HepG2 (cell line): ENCODE measurements around the gene AEBP1. TPM values are rescaled to one million over a fixed set of nuclear protein-coding genes. Genes with fewer than 3 reads are reported as not detected.
A peak's percentile ranks its signal among the peaks of the same experiment; 100 is the strongest.

Experiments used
- ADNP ChIP-seq: sonication (generic); formaldehyde crosslinking; IDR thresholded peaks from 2 replicates; pipeline ENCODE4 v1.4.0; 2020; ENCODE audit warnings: missing genetic modification reagents
- AGO2 ChIP-seq: fragments of 200-400 bp; formaldehyde crosslinking; optimal IDR thresholded peaks from 2 replicates; pipeline ENCODE3; 2017; ENCODE audit warnings: mild to moderate bottlenecking, low read depth, low read length, moderate library complexity
- AKAP8 ChIP-seq: sonication (generic); formaldehyde crosslinking; IDR thresholded peaks from 2 replicates; pipeline ENCODE4 v1.5.1; 2020; ENCODE audit warnings: mild to moderate bottlenecking, missing genetic modification reagents
- ATAD3A ChIP-seq: sonication (generic); formaldehyde crosslinking; IDR thresholded peaks from 2 replicates; pipeline ENCODE4 v1.4.0; 2020; ENCODE audit warnings: missing genetic modification reagents
- GABPA ChIP-seq, 2 experiments: IDR thresholded peaks; 2 replicates each; pipeline ENCODE4 v1.6.1; 2011 to 2016; ENCODE audit warnings: low read depth in 2 of 2, low read length in 1 of 2, missing biosample characterization in 1 of 2, missing genetic modification characterization in 1 of 2
- JUND ChIP-seq: sonication (generic); formaldehyde crosslinking; IDR thresholded peaks from 2 replicates; pipeline ENCODE4 v1.8.0; 2022; ENCODE audit warnings: mild to moderate bottlenecking, missing genetic modification reagents
- NAIF1 ChIP-seq: sonication (generic); formaldehyde crosslinking; IDR thresholded peaks from 2 replicates; pipeline ENCODE4 v1.5.0; 2020; ENCODE audit warnings: mild to moderate bottlenecking, missing genetic modification reagents, borderline replicate concordance
- NCOA5 ChIP-seq: sonication (generic); formaldehyde crosslinking; IDR thresholded peaks from 2 replicates; pipeline ENCODE4 v1.4.0; 2020; ENCODE audit warnings: missing genetic modification reagents
- NCOR1 ChIP-seq: fragments of 200-600 bp; sonication (generic); IDR thresholded peaks from 2 replicates; pipeline ENCODE4 v1.7.0; 2017; ENCODE audit warnings: antibody characterized with exemption, low read length, borderline replicate concordance
- PCBP2 ChIP-seq: fragments of 200-400 bp; formaldehyde crosslinking; optimal IDR thresholded peaks from 2 replicates; pipeline ENCODE3; 2018; ENCODE audit warnings: low read length, low read depth; ENCODE audit not compliant: poor library complexity, severe bottlenecking
- POLR2AphosphoS2 ChIP-seq: IDR thresholded peaks from 2 replicates; pipeline ENCODE4 v1.6.1; 2011; ENCODE audit warnings: low read depth, low read length, improper control_type of control experiment
- RFXANK ChIP-seq: IDR thresholded peaks from 2 replicates; pipeline ENCODE4 v1.6.1; 2016
- SMAD3 ChIP-seq: sonication (generic); formaldehyde crosslinking; IDR thresholded peaks from 2 replicates; pipeline ENCODE4 v1.4.0; 2020; ENCODE audit warnings: missing genetic modification reagents
- TCF7L2 ChIP-seq: IDR thresholded peaks from 2 replicates; pipeline ENCODE4 v1.6.1; 2011; ENCODE audit warnings: mild to moderate bottlenecking, low read depth, low read length, moderate library complexity
- ZBTB3 ChIP-seq: sonication (generic); formaldehyde crosslinking; IDR thresholded peaks from 2 replicates; pipeline ENCODE4 v1.4.0; 2020; ENCODE audit warnings: low read depth, mild to moderate bottlenecking, moderate library complexity, missing genetic modification reagents, borderline replicate concordance
- ZBTB38 ChIP-seq: sonication (generic); formaldehyde crosslinking; IDR thresholded peaks from 2 replicates; pipeline ENCODE4 v1.5.1; 2020; ENCODE audit warnings: mild to moderate bottlenecking, missing genetic modification reagents
- ZFX ChIP-seq: sonication (generic); formaldehyde crosslinking; IDR thresholded peaks from 2 replicates; pipeline ENCODE4 v1.4.0; 2020; ENCODE audit warnings: mild to moderate bottlenecking, low read depth, missing genetic modification reagents, moderate library complexity
- ZNF24 ChIP-seq: fragments of 450-650 bp; IDR thresholded peaks from 2 replicates; pipeline ENCODE4 v1.6.1; 2017; ENCODE audit warnings: antibody characterized with exemption, mild to moderate bottlenecking
- ZNF460 ChIP-seq: sonication (generic); formaldehyde crosslinking; IDR thresholded peaks from 2 replicates; pipeline ENCODE4 v1.5.1; 2020; ENCODE audit warnings: missing genetic modification reagents, mild to moderate bottlenecking, borderline replicate concordance
- ZNF549 ChIP-seq: sonication (generic); formaldehyde crosslinking; IDR thresholded peaks from 2 replicates; pipeline ENCODE4 v1.5.0; 2020; ENCODE audit warnings: missing genetic modification reagents
- ZNF619 ChIP-seq: sonication (generic); formaldehyde crosslinking; IDR thresholded peaks from 2 replicates; pipeline ENCODE4 v1.4.0; 2020; ENCODE audit warnings: mild to moderate bottlenecking, missing genetic modification reagents
- ZNF883 ChIP-seq: sonication (generic); formaldehyde crosslinking; IDR thresholded peaks from 2 replicates; pipeline ENCODE4 v1.5.1; 2020; ENCODE audit warnings: mild to moderate bottlenecking, missing genetic modification reagents; ENCODE audit errors: not compliant biosample characterization
- ZSCAN12 ChIP-seq: sonication (generic); formaldehyde crosslinking; IDR thresholded peaks from 2 replicates; pipeline ENCODE4 v1.9.0; 2021; ENCODE audit warnings: mild to moderate bottlenecking, missing genetic modification reagents
- polyA plus RNA-seq, 8 experiments: library from polyadenylated mRNA; depleted of rRNA in 3 of 8; stranded (reverse) in 7 of 8; unstranded in 1 of 8; fragments of >200 nt; fragmentation: Illumina TruSeq in 4 of 8; extraction: Trizol in 4 of 8; gene quantifications; 2 replicates each; pipeline versions ENCODE4 v1.2.1 to v1.2.3, GENCODE V29; 2011 to 2016; ENCODE audit warnings: low read depth in 4 of 8, missing spikeins in 1 of 8, mixed read lengths in 1 of 8; ENCODE audit not compliant: insufficient read depth in 1 of 8
- total RNA-seq, 5 experiments: library from RNA; depleted of rRNA; stranded (reverse); fragments of >200 nt; fragmentation: Illumina TruSeq; extraction: Trizol; gene quantifications; 2 replicates each; pipeline ENCODE4 v1.2.3, GENCODE V29; 2016; ENCODE audit warnings: low read depth in 1 of 5
- TF ChIP-seq, protein P1 (sequence below): IDR thresholded peaks from 2 replicates; pipeline ENCODE4 v1.6.1; 2016; ENCODE audit warnings: control low read depth
- TF ChIP-seq, protein P2 (sequence below): sonication (generic); formaldehyde crosslinking; IDR thresholded peaks from 2 replicates; pipeline ENCODE4 v1.4.0; 2020; ENCODE audit warnings: missing genetic modification reagents
- TF ChIP-seq, protein P3 (sequence below): sonication (generic); formaldehyde crosslinking; IDR thresholded peaks from 2 replicates; pipeline ENCODE4 v1.8.0; 2022; ENCODE audit warnings: missing genetic modification reagents, mild to moderate bottlenecking, borderline replicate concordance
- TF ChIP-seq, protein P4 (sequence below): IDR thresholded peaks from 2 replicates; pipeline ENCODE4 v1.6.1; 2018; ENCODE audit warnings: missing genetic modification reagents

The AEBP1 gene
- total and polyA plus RNA-seq, 2 of the 13 experiments (the other 11 are each of a cell fraction or from before 2014, with no cell fraction given) = 0.22 to 0.55 TPM

DNA sequence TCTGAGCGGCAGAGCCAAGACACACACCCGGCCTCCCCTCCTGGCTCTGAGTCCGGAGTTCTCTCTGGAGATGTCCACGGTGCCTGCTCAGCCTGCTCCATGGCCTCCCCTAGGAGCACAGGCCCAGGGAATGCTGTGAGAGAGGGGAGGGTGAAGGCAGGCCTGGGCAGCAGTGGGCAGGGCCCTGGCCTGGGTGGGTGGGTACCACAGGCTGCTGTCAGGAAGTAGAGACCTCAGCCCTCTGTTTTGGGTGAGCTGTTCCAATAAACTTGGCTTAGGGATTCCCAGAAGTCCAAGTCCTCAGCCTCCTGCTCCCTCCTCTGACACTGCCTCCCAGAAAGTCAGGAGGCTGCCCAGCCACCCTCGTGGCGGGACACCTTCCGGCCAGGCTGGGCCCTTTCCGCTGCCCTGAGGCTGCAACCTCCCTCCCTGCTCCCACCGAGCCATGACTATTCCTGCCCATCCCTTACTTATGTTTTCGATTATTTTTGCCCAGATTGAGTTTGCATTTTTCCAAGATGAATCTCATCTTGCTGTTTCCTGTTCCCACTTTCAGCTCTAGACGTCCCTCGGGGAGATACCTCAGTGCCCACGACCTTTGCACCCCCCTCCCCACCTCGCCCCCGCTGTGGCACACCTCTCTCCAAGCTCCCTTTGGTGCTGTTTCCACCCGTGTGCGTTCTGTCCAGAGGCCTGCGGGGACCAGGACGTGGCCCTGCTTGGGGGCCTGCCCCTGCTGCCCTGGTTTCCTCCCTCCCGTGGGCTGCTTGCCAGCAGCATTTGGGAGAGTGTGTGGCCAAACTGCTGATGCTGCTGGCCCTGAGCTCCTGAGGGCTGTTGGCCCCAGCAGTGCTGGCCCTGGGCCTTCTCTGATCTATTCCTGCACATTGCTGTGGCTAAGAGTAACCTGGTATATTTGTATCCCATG lies 16.0 kb upstream of the AEBP1 start (continued):
- TF ChIP-seq GABPA (IDR thresholded peaks at IDR 0.05; ENCODE audit: low read depth, low read length) (no peak), GABPA (CRISPR knock-in tag; IDR thresholded peaks at IDR 0.05; ENCODE audit: low read depth) (peak; percentile 19; the same call in 1 of the 2 replicates), ZNF460 (no peak), ZNF24 (no peak), POLR2AphosphoS2 (no peak), NCOA5 (CRISPR knock-in tag) (no peak), ZFX (CRISPR knock-in tag) (peak; percentile 80), ZNF549 (CRISPR knock-in tag) (no peak), SMAD3 (CRISPR knock-in tag) (no peak), ADNP (CRISPR knock-in tag) (no peak), PCBP2 (no peak), ZNF883 (no peak), NCOR1 (no peak), ATAD3A (CRISPR knock-in tag) (no peak), ZBTB38 (CRISPR knock-in tag) (no peak), ZSCAN12 (CRISPR knock-in tag) (no peak), AKAP8 (0 out of 2 replicates have a peak, but pooled peaks have one; percentile 33), NAIF1 (CRISPR knock-in tag) (no peak), JUND (CRISPR knock-in tag) (no peak), ZNF619 (no peak), RFXANK (no peak), ZBTB3 (CRISPR knock-in tag) (no peak), AGO2 (no peak), TCF7L2 (no peak)
- TF ChIP-seq, protein P1, sequence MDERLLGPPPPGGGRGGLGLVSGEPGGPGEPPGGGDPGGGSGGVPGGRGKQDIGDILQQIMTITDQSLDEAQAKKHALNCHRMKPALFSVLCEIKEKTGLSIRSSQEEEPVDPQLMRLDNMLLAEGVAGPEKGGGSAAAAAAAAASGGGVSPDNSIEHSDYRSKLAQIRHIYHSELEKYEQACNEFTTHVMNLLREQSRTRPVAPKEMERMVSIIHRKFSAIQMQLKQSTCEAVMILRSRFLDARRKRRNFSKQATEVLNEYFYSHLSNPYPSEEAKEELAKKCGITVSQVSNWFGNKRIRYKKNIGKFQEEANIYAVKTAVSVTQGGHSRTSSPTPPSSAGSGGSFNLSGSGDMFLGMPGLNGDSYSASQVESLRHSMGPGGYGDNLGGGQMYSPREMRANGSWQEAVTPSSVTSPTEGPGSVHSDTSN (CRISPR knock-in tag) = no peak
- TF ChIP-seq, protein P2, sequence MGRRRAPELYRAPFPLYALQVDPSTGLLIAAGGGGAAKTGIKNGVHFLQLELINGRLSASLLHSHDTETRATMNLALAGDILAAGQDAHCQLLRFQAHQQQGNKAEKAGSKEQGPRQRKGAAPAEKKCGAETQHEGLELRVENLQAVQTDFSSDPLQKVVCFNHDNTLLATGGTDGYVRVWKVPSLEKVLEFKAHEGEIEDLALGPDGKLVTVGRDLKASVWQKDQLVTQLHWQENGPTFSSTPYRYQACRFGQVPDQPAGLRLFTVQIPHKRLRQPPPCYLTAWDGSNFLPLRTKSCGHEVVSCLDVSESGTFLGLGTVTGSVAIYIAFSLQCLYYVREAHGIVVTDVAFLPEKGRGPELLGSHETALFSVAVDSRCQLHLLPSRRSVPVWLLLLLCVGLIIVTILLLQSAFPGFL = no peak
- TF ChIP-seq, protein P3, sequence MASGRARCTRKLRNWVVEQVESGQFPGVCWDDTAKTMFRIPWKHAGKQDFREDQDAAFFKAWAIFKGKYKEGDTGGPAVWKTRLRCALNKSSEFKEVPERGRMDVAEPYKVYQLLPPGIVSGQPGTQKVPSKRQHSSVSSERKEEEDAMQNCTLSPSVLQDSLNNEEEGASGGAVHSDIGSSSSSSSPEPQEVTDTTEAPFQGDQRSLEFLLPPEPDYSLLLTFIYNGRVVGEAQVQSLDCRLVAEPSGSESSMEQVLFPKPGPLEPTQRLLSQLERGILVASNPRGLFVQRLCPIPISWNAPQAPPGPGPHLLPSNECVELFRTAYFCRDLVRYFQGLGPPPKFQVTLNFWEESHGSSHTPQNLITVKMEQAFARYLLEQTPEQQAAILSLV (CRISPR knock-in tag) = no peak
- TF ChIP-seq, protein P4, sequence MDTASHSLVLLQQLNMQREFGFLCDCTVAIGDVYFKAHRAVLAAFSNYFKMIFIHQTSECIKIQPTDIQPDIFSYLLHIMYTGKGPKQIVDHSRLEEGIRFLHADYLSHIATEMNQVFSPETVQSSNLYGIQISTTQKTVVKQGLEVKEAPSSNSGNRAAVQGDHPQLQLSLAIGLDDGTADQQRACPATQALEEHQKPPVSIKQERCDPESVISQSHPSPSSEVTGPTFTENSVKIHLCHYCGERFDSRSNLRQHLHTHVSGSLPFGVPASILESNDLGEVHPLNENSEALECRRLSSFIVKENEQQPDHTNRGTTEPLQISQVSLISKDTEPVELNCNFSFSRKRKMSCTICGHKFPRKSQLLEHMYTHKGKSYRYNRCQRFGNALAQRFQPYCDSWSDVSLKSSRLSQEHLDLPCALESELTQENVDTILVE (CRISPR knock-in tag) = no peak
